ENCODE measurements around the gene AP2B1. TPM values are rescaled to one million over a fixed set of nuclear protein-coding genes. Genes with fewer than 3 reads are reported as not detected.
A peak's percentile ranks its signal among the peaks of the same experiment; 100 is the strongest.

AP2B1 gene
- total and polyA plus RNA-seq, 2 experiments from 2014 or later: 54.7 to 90.9 TPM

DNA sequence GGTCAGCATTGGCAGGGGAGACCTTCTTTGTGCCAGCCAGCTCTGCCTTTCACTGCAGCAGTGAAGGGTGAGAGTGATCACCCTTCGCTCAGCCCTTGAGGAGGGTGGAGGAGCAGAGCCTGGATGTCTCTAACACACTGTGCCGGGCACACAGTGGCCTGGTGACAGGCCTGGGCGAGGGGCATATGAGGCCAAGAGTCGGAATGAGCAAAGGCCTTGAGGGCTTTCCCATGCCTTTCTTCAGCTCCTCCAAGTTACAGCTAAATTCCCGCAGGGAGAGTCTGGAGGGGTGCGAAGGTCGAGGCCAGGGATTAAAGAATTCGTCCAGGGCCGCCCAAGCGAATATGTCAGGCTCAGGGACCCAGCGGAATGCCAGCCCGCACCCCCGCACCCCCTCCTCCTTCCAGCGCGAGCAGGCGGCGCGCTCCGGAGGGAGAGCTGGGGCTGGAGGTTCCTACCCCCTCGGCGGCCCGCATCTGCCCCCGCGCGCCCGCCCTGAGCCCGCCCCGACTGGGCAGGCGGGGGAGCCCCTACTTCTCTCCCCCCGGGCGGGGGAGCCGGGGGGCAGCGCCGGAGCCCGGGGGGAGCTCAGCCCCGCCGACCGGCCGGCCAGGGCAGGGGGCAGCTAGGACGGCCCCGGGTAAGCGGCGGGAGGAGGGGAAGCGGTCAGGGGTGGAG is 144.3 kb downstream of the AP2B1 start, which contains the start of gene RASL10B:
RASL10B (plus strand) TSS at position 401 of the 678 bp plus-strand sequence. CDS start 3,546 bp downstream, outside the sequence.
- Histone ChIP-seq H3K4me1 (ENCODE audit: low read depth) (peaks cover 38% of the 10 kb centered on the region), H3K9me3 (ENCODE audit: low read depth) (no peaks in the 10 kb centered on the region), H3K27me3 (no peaks in the 10 kb centered on the region), H3K4me3 (peak within 1 kb of the TSS; percentile 74), H3K27ac (peak within 1 kb of the TSS; percentile 41), H3K36me3 (no peaks in the 10 kb centered on the region)
- DNase-seq (ENCODE audit: low read depth in 1 of 2, low spot score in 1 of 2): peak; percentile 62 to 77
- TF ChIP-seq, protein P1, sequence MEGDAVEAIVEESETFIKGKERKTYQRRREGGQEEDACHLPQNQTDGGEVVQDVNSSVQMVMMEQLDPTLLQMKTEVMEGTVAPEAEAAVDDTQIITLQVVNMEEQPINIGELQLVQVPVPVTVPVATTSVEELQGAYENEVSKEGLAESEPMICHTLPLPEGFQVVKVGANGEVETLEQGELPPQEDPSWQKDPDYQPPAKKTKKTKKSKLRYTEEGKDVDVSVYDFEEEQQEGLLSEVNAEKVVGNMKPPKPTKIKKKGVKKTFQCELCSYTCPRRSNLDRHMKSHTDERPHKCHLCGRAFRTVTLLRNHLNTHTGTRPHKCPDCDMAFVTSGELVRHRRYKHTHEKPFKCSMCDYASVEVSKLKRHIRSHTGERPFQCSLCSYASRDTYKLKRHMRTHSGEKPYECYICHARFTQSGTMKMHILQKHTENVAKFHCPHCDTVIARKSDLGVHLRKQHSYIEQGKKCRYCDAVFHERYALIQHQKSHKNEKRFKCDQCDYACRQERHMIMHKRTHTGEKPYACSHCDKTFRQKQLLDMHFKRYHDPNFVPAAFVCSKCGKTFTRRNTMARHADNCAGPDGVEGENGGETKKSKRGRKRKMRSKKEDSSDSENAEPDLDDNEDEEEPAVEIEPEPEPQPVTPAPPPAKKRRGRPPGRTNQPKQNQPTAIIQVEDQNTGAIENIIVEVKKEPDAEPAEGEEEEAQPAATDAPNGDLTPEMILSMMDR (IDR thresholded peaks at IDR 0.05; ENCODE audit: low read depth, low read length): no peak

DNA sequence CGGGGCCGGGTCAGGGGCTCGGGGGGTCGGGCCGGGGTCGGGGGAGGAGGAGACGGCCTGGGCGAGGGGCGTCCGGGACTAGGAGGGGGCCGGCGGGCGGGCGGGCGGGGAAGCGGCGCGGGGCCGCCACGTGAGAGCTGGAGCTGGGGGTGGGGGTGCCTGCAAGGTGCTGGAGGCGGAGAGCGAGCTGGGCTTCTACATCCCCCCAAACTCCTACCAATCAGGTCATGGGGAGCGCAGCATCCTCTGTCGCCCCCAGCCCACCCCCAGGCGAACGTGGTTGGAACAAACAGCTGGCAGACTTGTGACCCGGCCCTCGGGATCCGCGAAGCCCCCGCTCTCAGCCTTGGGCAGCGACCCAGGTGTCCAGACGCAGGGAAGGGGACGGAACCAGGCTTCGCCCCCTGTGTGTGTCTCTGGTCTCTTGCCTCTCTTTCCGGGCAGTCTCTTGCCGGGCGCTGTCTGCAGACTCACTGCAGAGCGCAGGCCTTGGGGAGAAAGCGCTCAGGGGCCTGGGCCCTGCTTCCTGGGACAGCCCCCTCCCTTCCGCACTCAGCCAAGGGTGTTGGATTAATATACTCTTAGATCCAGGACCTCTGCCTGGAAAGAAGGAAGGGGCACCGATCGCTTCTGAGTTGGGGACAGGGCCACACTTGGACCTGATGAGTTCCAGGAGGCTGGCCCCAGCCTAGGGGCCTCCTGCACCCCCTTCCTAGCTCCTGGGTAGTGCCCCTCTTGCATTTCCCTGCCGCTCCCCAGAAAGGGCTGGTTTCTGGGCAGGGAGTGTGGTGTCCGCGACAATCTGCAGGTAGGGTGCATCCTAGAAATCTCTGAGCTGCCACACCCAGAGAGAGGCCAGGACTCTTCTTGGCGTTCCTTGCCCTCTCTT is 145.0 kb downstream of the AP2B1 start:
- TF ChIP-seq, protein P1 (IDR thresholded peaks at IDR 0.05; ENCODE audit: low read depth, low read length): no peak
- peaks cover 2% of the 10 kb centered on the region for H3K36me3 ChIP-seq
- peak overlapping the region; percentile 41 for H3K27ac ChIP-seq
- no peaks in the 10 kb centered on the region for H3K27me3 ChIP-seq
- peak in 1 of 2 donors; percentile 52 for DNase-seq (ENCODE audit: low read depth in 1 of 2, low spot score in 1 of 2)
- H3K4me1 ChIP-seq (ENCODE audit: low read depth): peaks cover 30% of the 10 kb centered on the region
- peak overlapping the region; percentile 74 for H3K4me3 ChIP-seq
- no peaks in the 10 kb centered on the region for H3K9me3 ChIP-seq (ENCODE audit: low read depth)

DNA sequence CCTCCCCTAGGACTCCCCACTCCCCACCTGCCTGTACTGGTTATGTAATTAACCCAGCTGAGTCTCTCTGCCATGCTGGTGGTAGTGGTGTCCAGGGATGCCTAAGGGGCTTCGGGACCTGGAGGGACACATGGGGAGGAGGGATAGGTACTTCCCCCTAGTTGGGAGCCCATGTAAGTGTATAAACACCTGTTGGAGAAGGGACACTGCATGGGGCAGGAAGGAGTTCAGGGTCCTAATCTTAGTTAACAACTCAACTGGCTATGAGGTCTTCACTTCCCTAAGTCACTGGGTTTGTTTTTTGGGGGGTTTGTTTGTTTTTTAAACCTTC is 145.6 kb downstream of the AP2B1 start:
- peak overlapping the region; percentile 74 for H3K4me3 ChIP-seq
- DNase-seq (ENCODE audit: low read depth in 1 of 2, low spot score in 1 of 2): no peak
- peaks cover 4% of the 10 kb centered on the region for H3K36me3 ChIP-seq
- TF ChIP-seq, protein P1 (IDR thresholded peaks at IDR 0.05; ENCODE audit: low read depth, low read length): no peak
- no peaks in the 10 kb centered on the region for H3K27me3 ChIP-seq
- no peak overlapping the region for H3K27ac ChIP-seq
- H3K9me3 ChIP-seq (ENCODE audit: low read depth): no peaks in the 10 kb centered on the region
- H3K4me1 ChIP-seq (ENCODE audit: low read depth): peaks cover 24% of the 10 kb centered on the region

DNA sequence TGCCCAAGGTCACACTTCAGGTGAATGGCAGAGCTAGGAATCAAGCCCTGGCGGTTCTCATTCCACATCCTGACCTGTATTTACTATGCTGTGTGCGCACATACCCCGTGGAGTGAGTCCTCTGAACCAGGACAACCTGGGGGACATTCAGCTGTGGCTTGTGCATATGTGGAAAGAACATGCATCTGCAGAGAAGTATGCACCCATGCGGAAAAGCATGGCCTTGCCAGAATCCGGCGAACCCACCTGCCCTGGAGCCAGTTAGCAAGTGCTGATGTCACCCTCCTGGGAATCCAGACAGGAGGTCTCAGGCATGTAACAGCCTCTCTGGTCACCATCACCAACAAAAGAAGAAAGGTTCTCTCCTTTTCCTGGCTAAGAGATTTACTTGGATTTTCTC is 146.2 kb downstream of the AP2B1 start:
- Histone ChIP-seq H3K9me3 (ENCODE audit: low read depth) (no peaks in the 10 kb centered on the region), H3K27me3 (no peaks in the 10 kb centered on the region), H3K36me3 (peaks cover 4% of the 10 kb centered on the region), H3K4me1 (ENCODE audit: low read depth) (peaks cover 18% of the 10 kb centered on the region), H3K27ac (no peak overlapping the region), H3K4me3 (no peak overlapping the region)
- no peak for DNase-seq (ENCODE audit: low read depth in 1 of 2, low spot score in 1 of 2)
- TF ChIP-seq, protein P1 (IDR thresholded peaks at IDR 0.05; ENCODE audit: low read depth, low read length): no peak

DNA sequence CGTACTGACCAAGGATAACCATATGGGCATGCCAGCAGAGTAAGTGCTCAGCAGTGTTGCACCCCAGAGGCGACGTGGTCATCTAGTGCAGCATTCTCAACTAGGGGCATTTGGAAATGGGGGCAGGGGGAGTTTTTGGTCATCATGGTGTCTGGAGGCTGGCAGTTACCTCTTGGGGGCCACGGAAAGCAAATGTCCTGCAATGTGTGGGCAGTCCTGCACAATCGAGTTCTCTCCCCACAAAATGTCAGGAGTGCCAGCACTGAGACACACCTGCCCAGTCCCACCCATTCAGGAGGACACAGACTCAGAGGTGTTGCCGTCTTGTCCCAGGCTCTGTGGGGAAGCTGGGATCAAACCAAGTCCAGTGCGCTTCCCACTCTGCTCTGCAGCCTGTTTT is 147.3 kb downstream of the AP2B1 start:
- TF ChIP-seq, protein P1 (IDR thresholded peaks at IDR 0.05; ENCODE audit: low read depth, low read length): no peak
- no peak for DNase-seq (ENCODE audit: low read depth in 1 of 2, low spot score in 1 of 2)
- Histone ChIP-seq H3K27me3 (no peaks in the 10 kb centered on the region), H3K27ac (no peak overlapping the region), H3K4me1 (ENCODE audit: low read depth) (peaks cover 9% of the 10 kb centered on the region), H3K4me3 (no peak overlapping the region), H3K9me3 (ENCODE audit: low read depth) (no peaks in the 10 kb centered on the region), H3K36me3 (peaks cover 4% of the 10 kb centered on the region)
